K562 (cell line): ENCODE results near the gene EIF4E1B. TPM values are rescaled to one million over a fixed set of nuclear protein-coding genes. Genes with fewer than 3 reads are reported as not detected.

Experiments
- ATAC-seq: fragments of 200-7000 bp; cut with Tn5 transposase; 3 replicates; pipeline ENCODE4 v1.9.1; 2020; ENCODE audit warnings: moderate library complexity
- BruUV-seq: library from RNA; stranded (reverse); fragments of 400-500 nt; replicated peaks from 2 replicates; lab custom pipeline; 2021; lab: Mats Ljungman, UMichigan
- CTCF ChIA-PET: fragments of 300-600 bp; formaldehyde crosslinking; extraction: SDS; loops from one replicate; lab custom pipeline; 2021; ENCODE audit warnings: low intra/inter-chr PET ratio; lab: Yijun Ruan, JAX
- POLR2A ChIA-PET: fragments of 300-600, 350-650 bp; sonication (Branson Sonifier 250); formaldehyde crosslinking; extraction: SDS; loops from one replicate; lab custom pipeline; 2021; ENCODE audit warnings: antibody characterized with exemption, inconsistent platforms; lab: Yijun Ruan, JAX
- DNase-seq, 4 experiments: peaks; one replicate each; pipeline versions ENCODE4 v3.0.0 to v3.0.0-alpha.2; 2011 to 2018; ENCODE audit warnings: low spot score in 3 of 4, mixed read lengths in 3 of 4; ENCODE audit errors: extremely low read depth in 1 of 4
- FAIRE-seq: peaks from 2 replicates; lab custom pipeline; 2011; peaks lifted over from hg19 to GRCh38; lab: Jason Lieb, UNC
- H2AFZ ChIP-seq: 2 replicates; pipeline ENCODE4 v1.6.0; 2011; ENCODE audit warnings: low read depth, low read length, control low read depth, inconsistent platforms
- H3K27ac ChIP-seq: fragments of 200-600 bp; 3 replicates; pipeline ENCODE4 v1.8.0; 2011; ENCODE audit warnings: low read depth, mild to moderate bottlenecking, control low read depth, inconsistent platforms, low read length, moderate library complexity, mixed read lengths; ENCODE audit errors: extremely low read depth
- H3K27me3 ChIP-seq, 2 experiments: fragments of 300-600 bp in 1 of 2; 2 replicates in 1 of 2; 3 replicates in 1 of 2; pipeline versions ENCODE4 v1.6.0 to v1.8.0; 2011; ENCODE audit warnings: inconsistent platforms in 2 of 2, low read length in 2 of 2, mild to moderate bottlenecking in 1 of 2, mixed read lengths in 1 of 2, moderate library complexity in 1 of 2; ENCODE audit not compliant: control insufficient read depth in 2 of 2, insufficient read depth in 2 of 2
- H3K36me3 ChIP-seq: fragments of 300-600 bp; 3 replicates; pipeline ENCODE4 v1.8.0; 2011; ENCODE audit warnings: mild to moderate bottlenecking, low read length, inconsistent platforms; ENCODE audit not compliant: control insufficient read depth, insufficient read depth
- H3K4me1 ChIP-seq, 2 experiments: fragments of 200-600 bp in 1 of 2; replicated peaks in 1 of 2; 2 replicates in 1 of 2; 3 replicates in 1 of 2; pipeline versions ENCODE4 v1.5.1 to v1.8.0; 2011; ENCODE audit warnings: inconsistent platforms in 2 of 2, low read length in 2 of 2, mild to moderate bottlenecking in 1 of 2, mixed read lengths in 1 of 2, moderate library complexity in 1 of 2; ENCODE audit not compliant: control insufficient read depth in 2 of 2, insufficient read depth in 2 of 2
- H3K4me2 ChIP-seq: 2 replicates; pipeline ENCODE4 v1.6.1; 2011; ENCODE audit warnings: low read length, control low read depth, inconsistent platforms, mixed read lengths; ENCODE audit not compliant: insufficient read depth
- H3K4me3 ChIP-seq: fragments of 200-600 bp; sonication (generic), shearing (Covaris generic); 2 replicates; pipeline ENCODE4 v1.5.1; 2016; ENCODE audit warnings: control low read depth, inconsistent platforms
- H3K79me2 ChIP-seq: fragments of 200-600 bp; 3 replicates; pipeline ENCODE4 v1.8.0; 2011; ENCODE audit warnings: low read length, inconsistent platforms; ENCODE audit not compliant: control insufficient read depth, insufficient read depth
- H3K9ac ChIP-seq, 2 experiments: 2 replicates each; pipeline versions ENCODE4 v1.6.0 to v1.6.1; 2011; ENCODE audit warnings: low read depth in 2 of 2, low read length in 2 of 2, control low read depth in 1 of 2, inconsistent platforms in 1 of 2, mild to moderate bottlenecking in 1 of 2, mixed read lengths in 1 of 2; ENCODE audit not compliant: insufficient read depth in 1 of 2
- H3K9me1 ChIP-seq: one replicate; pipeline ENCODE4 v1.6.0; 2011; ENCODE audit warnings: inconsistent platforms, mild to moderate bottlenecking, low read length, moderate library complexity; ENCODE audit not compliant: control insufficient read depth, insufficient read depth
- H3K9me3 ChIP-seq: replicated peaks from 2 replicates; pipeline ENCODE4 v1.5.1; 2011; ENCODE audit warnings: low read depth, low read length, inconsistent platforms; ENCODE audit not compliant: control insufficient read depth, insufficient read depth
- H4K20me1 ChIP-seq: replicated peaks from 2 replicates; pipeline ENCODE4 v1.6.1; 2011; ENCODE audit warnings: low read length, inconsistent platforms, mixed read lengths; ENCODE audit not compliant: control insufficient read depth, insufficient read depth
- BRF2 ChIP-seq: IDR thresholded peaks from 3 replicates; pipeline ENCODE4 v1.6.1; 2011; ENCODE audit warnings: borderline replicate concordance, mild to moderate bottlenecking; ENCODE audit not compliant: insufficient read length, insufficient read depth
- DNMT1 ChIP-seq: fragments of 450-650 bp; IDR thresholded peaks from 2 replicates; pipeline ENCODE4 v1.6.1; 2016; ENCODE audit warnings: antibody characterized with exemption, mild to moderate bottlenecking
- ERF ChIP-seq: fragments of 450-650 bp; formaldehyde crosslinking; IDR thresholded peaks from 2 replicates; pipeline ENCODE4 v1.4.0; 2020; ENCODE audit warnings: mild to moderate bottlenecking, mixed read lengths
- LCOR ChIP-seq: sonication (generic); formaldehyde crosslinking; IDR thresholded peaks from 2 replicates; pipeline ENCODE4 v1.8.0; 2022; ENCODE audit warnings: mild to moderate bottlenecking, missing genetic modification reagents
- RBM34 ChIP-seq: fragments of 200-400 bp; formaldehyde crosslinking; IDR thresholded peaks from 2 replicates; pipeline ENCODE4 v1.6.1; 2018; ENCODE audit warnings: low read length, borderline replicate concordance; ENCODE audit not compliant: insufficient read depth
- SMARCE1 ChIP-seq: fragments of 450-650 bp; IDR thresholded peaks from 2 replicates; pipeline ENCODE4 v1.7.1; 2016; ENCODE audit warnings: mild to moderate bottlenecking
- TBL1XR1 ChIP-seq, 2 experiments: IDR thresholded peaks; 2 replicates each; pipeline ENCODE4 v1.6.1; 2012; ENCODE audit warnings: improper control_type of control experiment in 2 of 2, low read length in 2 of 2, mild to moderate bottlenecking in 1 of 2
- TRIM25 ChIP-seq: fragments of 450-650 bp; IDR thresholded peaks from 2 replicates; pipeline ENCODE4 v1.7.0; 2016; ENCODE audit warnings: borderline replicate concordance
- ZNF407 ChIP-seq: fragments of 450-650 bp; IDR thresholded peaks from 2 replicates; pipeline ENCODE4 v1.6.1; 2016; ENCODE audit warnings: low read depth
- ZNF668 ChIP-seq: fragments of 250-450 bp; sonication (Bioruptor Pico); IDR thresholded peaks from 2 replicates; pipeline ENCODE4 v1.8.0; 2022; ENCODE audit warnings: mild to moderate bottlenecking, inconsistent platforms
- WGBS: fragments of 100-300 bp; shearing (Covaris generic); methylation state at CpG from one replicate; pipeline ENCODE4 v1.1.6; 2016; ENCODE audit warnings: low coverage, mixed read lengths; ENCODE audit not compliant: insufficient coverage; ENCODE audit errors: missing lambda C conversion rate; 5-methylcytosine and 5-hydroxymethylcytosine counted together
- in situ Hi-C: fragments of 300-500 bp; cut with MboI; formaldehyde crosslinking; loops from 4 replicates; pipeline ENCODE4 v1.15.0; 2018; ENCODE audit warnings: inconsistent platforms, mixed read lengths
- intact Hi-C: fragments of 100-400 bp; cut with micrococcal nuclease; formaldehyde crosslinking; loops from 2 replicates; pipeline ENCODE4 v1.14.2; 2022
- polyA plus RNA-seq, 8 experiments: library from polyadenylated mRNA; depleted of rRNA in 4 of 8; stranded (reverse) in 5 of 8; unstranded in 3 of 8; fragments of >200 nt; fragmentation: Nextera tagmentation in 2 of 8; fragmentation: Illumina TruSeq in 1 of 8; extraction: Ambion mirVana in 2 of 8; extraction: Trizol in 1 of 8; gene quantifications; 2 replicates each; pipeline versions ENCODE4 v1.2.1 to v1.2.3, GENCODE V29; 2011 to 2014; ENCODE audit warnings: inconsistent platforms in 1 of 8, missing spikeins in 1 of 8
- total RNA-seq, 7 experiments: library from RNA; depleted of rRNA in 6 of 7; stranded (reverse); fragments of >200 nt in 6 of 7; fragmentation: Illumina TruSeq in 2 of 7; extraction: Trizol in 2 of 7; gene quantifications; 2 replicates each; pipeline versions ENCODE4 v1.2.1 to v1.2.3, GENCODE V29; 2011 to 2021; ENCODE audit warnings: low replicate concordance in 1 of 7

Gene EIF4E1B
- total and polyA plus RNA-seq, 9 of the 15 experiments (the other 6 are each of a cell fraction or from before 2014, with no cell fraction given): not detected

GRCh38 chr5:176637556-176637955 lies 7.1 kb downstream of the EIF4E1B start:
- Histone ChIP-seq H4K20me1 (peaks cover 4% of the 10 kb centered on the region; the same call in 1 of the 2 replicates), H3K9ac (no peak overlapping the region), H3K27me3 (peaks cover 31 to 57% of the 10 kb centered on the region in 2 experiments), H3K4me1 (peaks cover 0 to 2% of the 10 kb centered on the region in 2 experiments; a peak in 2 of 5 replicates), H3K27ac (no peak overlapping the region), H3K9me1 (no peaks in the 10 kb centered on the region), H3K79me2 (no peaks in the 10 kb centered on the region), H3K36me3 (no peaks in the 10 kb centered on the region), H2AFZ (no peak overlapping the region), H3K9me3 (no peaks in the 10 kb centered on the region), H3K4me2 (no peak overlapping the region), H3K4me3 (no peak overlapping the region)
- CTCF ChIA-PET: no interaction called here
- no peak for DNase-seq
- POLR2A ChIA-PET: interaction anchor here (0.6 to 0.7 kb wide), 2 partner anchors 18 to 1950 kb away, joined by 3 to 5 read pairs; no protein-coding TSS in a partner anchor
- peak; percentile 57 for ATAC-seq
- WGBS: 5% methylated on average over 4 of the region's 4 CpGs
- FAIRE-seq: no peak
- no TSS peak for BruUV-seq
- in situ Hi-C loops (no loop called here), intact Hi-C loops (no loop called here)
- TF ChIP-seq TRIM25 (no peak), SMARCE1 (no peak), RBM34 (no peak), ERF (CRISPR knock-in tag) (no peak), DNMT1 (no peak), ZNF668 (no peak), LCOR (CRISPR knock-in tag) (no peak), TBL1XR1 (IDR thresholded peaks at IDR 0.05; ENCODE audit: low read length in 2 of 2) (no peak), BRF2 (no peak), ZNF407 (no peak)
